Stromal cell of bone marrow (primary cell): ENCODE measurements around the gene TMED7.

Experiments
- DNase-seq: peaks from one replicate; pipeline ENCODE4 v3.0.0-alpha.2; 2012; ENCODE audit warnings: low read depth

TMED7 gene

DNA sequence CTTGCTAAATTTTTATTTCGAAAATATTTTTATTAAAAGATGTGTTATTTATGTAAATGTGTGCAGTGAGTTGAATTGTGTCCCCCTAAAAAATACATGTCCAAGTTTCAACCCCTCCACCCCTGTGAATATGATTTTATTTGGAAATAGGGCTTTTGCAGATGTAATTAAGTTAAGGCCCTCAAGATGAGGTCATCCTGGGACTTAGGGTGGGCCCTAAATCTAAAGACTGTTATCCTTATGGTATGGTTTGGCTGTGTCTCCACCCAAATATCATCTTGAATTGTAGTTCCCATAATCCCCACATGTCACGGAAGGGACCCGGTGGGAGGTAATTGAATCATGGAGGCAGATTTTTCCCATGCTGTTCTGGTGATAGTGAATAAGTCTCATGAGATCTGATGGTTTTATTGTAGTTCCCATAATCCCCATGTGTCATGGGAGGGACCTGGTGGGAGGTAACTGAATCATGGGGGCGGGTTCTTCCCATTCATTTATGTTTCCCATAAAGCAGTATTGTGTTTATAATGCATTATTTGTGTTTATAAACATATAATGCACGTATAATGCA, 1.5 kb upstream of the TMED7 start:
- no peak for DNase-seq

DNA sequence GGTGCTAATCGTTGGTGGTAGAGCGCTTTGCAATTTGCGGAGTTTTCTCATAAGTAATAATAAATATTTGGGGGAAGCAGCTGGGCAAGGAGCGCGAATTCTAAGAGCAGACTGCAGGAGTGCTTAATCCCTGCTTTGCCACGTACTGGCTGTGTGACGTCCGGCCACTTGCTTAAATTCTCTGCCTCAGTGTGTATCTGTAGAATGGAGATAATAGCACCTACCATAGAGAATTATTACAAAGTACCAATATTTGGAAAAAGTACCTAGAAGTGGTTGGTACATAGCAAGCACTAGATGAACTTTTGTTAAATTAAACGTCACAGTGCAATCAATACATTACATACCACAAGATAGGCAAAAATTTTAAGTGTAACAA, 598 bp upstream of the TMED7 start:
- no peak for DNase-seq

DNA sequence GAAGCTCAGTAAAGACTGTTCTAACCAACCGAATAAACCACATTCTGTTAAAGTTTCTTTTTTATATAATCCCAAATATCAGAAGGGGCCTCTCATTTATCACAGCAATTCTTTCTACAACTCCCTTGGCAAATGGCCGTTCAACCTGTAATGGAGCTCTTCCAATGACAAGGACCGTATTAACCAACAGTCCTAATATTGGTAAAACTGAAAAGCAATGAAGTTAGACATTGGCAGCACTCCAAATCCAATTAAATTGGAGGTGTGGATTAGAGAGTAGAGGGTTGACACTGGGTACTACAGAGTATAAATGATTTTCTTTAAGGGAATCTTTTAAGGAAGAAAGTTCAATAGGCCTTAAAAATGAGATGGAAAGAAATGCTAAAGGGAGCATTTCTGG, 842 bp downstream of the TMED7 start:
- no peak for DNase-seq

DNA sequence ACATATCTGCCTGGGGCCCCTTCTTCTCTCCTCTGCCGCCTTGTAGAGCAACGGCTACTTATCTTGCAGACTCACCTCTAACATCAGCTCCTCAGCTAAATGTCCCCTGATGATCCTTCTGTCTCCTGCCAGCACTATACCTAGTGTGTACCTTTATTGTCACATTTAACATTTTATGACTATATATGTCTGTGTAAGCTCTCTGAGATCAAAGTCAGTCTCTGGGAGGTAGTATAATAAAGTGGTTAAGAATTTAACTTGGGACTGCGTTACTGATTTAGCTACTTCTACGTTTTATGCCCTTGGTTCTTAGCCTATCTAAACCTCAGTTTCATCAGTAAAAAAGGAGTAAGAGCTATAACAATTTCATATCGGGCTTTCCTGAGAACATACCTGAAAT, 2.2 kb downstream of the TMED7 start:
- no peak for DNase-seq

DNA sequence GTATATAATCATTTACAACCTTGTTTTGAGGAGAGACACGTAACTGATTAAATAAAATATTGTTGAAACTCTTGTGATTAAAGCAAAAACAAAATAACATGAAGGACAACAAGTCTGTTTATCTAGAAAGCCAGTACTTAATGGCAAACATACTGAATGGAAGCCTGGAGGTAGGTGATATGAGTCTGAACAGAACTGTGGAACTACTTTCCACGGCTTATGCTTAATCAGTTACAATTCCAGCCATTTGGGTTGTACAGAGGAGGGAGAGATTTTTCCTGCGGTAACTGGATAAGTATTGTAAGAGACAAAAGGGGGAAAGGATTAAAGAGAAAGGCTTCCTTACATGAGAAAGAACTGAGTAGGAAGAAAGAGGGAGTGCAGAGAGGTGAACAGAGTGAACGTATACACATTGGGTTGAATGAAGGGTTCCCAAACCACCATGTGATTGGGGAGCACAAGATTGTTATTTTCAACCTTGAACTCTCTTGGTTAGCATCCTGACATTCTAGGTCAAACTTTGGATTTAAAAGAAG, 4.4 kb downstream of the TMED7 start:
- DNase-seq, result no peak

DNA sequence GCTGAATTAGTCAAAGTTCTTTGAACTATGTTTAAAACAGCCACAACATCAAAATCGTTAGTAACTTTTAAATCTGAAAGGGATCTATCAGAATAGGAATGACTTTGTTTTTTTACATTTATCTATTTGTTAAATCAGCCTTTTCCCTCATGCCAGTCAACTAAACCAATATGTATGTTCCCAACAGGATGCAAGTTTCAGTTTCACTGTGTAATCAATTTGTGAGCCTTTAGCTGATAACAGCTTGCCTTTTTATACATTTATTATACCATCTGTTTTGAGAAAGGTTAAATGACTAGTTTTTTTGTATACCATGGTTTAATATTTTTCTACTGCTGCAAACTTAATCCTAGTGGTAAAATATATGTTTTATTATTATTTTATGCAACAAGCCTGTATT, 8.9 kb downstream of the TMED7 start:
- no peak for DNase-seq

DNA sequence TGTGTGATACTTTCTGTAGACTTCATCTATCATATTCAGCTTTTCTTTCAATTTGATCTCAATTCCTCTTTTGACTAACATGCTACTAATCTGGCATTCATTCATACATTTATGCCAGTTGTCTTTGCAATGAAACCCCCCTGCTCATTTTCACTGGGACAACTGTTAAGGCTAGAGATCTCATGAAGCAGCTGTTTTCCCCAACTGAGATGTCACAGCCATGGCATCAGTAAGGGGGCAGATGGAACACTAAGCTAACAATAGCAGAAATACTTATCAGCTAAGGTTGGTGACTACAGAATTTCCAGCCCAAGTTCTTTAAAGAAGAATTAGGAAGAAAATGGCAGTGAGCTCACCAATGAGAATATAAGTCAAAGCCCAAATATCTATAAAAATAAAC, 9.4 kb downstream of the TMED7 start:
- DNase-seq, result no peak

DNA sequence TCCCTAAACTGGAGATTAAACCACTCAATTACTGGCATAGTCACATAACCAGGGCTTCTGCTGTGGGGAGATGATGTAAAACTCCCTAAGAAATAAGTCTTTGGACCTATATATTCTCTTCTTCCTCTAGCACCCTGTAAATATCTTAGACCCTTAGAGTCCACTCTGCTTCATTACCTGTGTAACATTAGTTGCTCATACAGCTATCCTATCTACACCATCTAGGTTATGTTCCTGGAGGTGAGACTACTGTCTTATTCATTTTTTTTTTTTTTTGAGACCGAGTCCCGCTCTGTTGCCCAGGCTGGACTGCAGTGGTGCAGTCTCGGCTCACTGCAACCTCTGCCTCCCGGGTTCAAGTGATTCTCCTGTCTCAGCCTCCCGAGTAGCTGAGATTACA, 14.0 kb downstream of the TMED7 start:
- DNase-seq, result no peak

DNA sequence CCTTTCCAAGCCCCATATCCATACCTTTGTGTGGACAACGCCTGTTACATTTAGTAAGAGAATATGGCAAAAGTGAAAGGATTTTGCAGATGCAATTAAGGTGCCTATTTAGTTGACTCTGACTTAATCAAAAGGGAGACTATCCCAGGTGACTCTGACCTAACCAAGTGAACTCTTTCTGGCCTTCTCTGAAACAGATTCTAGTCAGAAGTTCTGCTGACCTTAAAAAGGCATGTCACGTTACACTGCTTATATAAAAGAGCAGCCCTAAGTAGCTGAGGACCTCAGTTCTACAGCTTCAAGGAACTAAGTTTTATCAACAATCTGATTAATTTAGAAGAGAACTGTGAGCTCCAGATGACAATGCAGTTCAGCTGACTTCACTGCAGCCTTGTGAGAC, 17.9 kb downstream of the TMED7 start:
- DNase-seq, result no peak

DNA sequence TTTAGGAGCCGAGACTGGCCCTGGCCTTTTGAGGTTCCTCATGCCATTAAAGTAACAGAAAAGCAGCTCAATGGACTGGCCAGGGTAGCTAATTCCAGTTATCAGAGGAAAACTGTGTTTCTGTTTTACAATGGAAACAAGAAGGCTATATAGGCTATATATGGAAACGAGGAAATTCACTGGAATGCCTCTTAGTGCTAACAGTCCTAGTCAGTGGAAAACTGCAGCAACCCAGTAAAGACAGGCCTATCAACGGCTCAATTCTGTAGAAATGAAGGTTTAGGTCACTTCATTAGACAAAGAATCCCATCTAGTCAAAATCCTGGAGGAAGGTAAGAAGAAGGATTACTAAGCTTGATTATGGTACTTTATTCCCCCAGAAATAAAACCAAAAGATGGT, 20.4 kb downstream of the TMED7 start:
- DNase-seq, result no peak

DNA sequence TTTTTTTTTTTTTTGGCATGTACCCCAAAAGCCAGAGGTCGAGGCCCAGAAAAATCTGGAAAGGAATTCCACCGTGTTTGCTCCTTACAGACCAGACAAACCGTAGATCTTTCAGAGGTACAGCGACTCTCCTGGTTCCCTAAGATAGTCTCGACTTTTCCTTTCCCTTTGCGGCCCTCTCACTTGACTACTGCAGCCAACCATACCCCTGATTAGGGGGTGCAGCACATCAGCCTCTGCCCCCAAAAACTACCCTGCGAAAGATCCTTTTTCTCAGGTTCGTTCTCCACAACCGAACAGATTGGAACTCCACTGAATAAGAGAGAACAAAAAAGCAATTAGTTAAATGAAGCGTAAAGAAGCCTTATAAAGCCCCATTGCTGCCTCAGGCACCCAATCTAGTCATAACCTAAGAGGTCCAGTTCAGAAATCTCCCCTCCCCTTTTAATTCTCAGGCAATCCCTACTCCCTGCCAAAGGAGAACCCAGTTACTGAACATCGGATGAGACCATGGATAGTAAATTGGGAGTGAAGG, 23.2 kb downstream of the TMED7 start:
- no peak for DNase-seq

DNA sequence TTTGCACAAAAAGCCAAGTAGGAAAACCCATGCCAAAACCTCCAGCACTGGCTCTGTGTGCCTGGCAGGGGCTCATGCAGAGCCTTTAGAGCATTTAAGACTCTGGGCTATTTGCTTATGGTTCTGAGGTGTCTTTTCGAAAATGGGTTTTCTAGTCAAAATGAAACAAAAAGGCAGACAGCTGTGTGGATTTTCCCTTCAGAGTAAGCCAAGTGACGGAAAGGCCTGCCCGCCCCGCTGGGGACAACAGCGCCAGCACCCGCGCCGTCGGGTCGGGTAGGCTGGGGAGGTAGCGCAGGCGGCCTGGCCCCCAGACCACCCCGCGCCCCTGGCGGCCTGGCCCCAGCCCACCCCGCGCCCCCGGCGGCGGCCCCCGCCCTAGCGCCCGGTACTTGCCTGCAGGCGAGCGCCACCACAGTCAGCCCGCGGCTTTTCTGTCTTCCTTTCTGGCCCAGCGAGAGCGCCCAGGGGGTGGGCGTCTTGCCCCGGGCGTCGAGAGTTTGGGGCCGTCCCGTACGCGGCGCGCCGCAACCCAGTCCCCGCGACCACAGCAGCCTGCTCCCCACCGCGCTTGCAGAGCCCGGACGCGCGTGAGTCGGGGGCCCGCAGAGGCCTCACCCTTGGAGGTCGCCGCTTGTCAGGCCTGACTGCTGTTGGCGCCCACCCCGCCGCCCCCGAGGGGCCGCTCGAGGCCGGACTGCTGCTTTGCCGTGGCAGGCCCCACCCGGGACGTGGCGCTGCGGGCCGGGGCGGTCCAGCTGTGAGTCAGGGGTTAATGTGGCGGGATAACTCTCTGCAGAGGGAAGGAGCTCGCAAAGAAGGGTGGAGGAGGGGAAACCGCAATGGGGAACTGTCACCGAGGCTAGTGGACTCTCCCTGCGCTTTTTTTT, 23.9 kb downstream of the TMED7 start, which contains the start of gene TICAM2:
TICAM2 (minus strand) TSS at position 779 of the 890 bp plus-strand sequence. CDS start 21,223 bp downstream, outside the sequence.
- peak; percentile 63 for DNase-seq

DNA sequence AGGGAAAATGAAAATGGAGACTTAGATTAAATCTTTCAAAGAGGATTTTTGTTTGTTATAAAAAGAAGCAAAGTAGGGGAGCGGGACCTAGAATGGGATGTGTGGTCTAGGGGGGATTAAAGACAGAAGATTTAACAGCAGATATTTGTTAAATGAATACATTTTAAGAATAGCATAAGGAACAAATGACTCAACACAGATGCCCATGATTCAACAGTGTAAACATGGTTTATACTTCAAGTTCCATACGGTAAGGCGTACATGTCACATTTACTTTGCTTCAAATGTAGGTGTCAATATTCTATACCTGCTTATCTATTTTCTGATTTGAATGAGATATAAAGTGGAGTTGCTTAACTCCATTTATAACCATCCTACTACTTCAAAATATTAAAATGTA, 25.1 kb downstream of the TMED7 start:
- DNase-seq, result no peak

DNA sequence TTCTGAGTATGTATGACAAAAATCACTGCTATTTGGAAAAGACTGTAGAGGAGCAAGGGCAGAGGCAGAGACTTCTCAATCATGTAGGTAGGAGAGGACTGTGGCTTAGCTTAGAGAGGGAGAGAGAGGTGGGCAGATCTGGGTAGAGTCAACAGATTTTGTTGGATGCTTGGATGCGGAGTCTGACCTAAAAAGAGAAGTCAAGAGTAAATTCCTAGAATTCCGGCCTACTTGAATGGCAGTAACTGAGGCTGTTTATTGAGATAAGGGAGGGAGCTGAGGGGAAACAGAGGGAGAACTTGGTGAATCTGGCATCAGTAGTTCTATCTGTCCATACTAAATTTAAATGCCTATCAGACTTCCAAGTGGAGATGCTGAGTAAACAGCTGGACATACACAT, 25.9 kb downstream of the TMED7 start:
- no peak for DNase-seq

DNA sequence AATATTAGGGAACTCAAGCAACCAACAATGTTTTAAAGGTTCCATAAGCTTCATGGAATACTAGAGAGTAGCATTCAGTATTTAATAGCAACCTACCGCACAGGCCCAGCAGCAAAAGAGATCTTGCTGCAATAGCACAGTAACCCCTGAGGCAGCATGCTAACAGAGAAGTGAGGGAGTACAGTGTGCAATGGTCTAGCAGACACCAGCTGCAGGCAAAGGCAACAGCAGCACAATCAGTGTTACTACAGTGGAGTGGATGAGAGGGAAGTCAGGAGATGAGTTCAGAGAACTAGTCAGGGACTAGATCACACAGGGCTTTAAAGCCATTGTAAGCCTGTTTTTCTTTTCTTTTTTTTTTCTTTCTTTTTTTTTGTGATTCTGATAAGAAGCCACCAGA, 26.3 kb downstream of the TMED7 start:
- peak; percentile 27 for DNase-seq

DNA sequence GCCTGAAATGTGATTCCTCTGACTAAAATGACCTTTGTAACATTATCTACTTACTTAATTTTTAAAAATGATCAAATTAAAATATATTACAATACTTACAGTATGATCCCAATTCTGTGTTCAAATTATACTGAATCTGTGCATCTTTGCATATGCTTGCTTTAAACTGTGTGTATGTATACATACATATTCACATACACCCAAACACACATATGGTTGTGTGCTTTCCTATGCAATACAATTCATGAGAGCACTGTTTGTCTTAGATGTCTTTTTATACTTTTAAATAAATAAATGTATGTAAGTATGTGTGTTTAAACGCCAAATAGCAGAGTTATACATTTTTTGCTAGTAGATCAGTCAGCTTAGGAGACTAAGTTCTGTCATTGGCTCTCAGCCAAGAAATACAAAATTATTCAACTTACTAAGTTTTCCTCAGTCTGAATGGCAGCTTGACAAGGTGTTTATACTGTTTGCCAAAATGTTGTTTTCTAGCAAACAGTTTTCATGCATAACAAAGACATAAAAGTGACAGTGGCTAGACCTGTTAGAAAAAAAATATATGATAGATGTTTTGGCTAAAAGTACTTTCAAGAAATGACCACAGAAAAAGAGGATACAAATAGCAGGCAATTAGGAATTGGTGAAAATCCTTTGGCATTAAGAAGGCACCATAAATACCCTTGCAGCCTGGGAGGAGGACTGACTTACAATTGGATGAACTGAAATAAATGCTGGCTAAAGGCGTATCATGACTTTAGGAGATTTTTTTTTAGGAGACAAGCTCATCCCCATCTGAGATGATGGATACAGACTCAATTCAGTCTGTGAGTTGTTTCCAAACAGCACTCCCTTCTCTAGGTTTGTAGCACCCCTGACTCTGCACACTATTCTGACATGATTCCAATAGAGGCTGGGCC, 31.4 kb downstream of the TMED7 start:
- peak; percentile 19 for DNase-seq

DNA sequence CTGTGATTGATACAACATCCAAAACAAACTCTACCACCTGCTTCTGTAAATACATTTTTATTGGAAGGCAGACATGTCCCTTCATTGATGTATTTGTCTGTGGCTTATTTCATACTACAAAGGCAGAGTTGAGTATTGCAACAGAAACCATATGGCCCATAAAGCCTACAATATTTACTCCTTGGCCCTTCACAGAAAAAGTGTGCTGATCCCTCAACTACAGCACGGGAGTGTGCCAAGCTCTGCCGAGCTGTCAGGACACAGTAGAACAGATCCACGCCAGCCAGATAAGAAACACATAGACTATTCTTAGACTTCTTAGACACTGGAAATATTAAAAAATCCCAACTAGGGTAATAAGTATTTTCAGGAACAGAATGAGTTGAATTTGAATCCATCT, 36.8 kb downstream of the TMED7 start:
- DNase-seq, result no peak

DNA sequence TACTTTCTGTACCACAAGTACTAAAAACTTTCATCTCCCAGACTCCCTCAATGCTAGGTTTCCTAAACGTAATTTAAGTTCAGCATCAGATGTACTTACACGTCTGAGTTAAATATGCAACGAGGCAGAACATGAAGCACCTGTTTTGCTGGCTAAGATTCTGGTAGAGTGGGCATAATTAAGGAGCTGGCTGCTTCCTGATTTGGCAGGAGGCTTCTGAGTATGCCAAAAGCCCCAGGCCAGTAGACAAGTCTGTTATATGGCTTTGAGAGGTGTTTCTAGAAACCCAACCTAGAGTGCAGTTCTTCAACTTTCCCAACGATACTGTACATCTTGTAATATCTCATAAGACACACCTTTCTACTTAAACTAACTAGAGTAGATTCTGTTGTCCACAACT, 37.2 kb downstream of the TMED7 start:
- no peak for DNase-seq

DNA sequence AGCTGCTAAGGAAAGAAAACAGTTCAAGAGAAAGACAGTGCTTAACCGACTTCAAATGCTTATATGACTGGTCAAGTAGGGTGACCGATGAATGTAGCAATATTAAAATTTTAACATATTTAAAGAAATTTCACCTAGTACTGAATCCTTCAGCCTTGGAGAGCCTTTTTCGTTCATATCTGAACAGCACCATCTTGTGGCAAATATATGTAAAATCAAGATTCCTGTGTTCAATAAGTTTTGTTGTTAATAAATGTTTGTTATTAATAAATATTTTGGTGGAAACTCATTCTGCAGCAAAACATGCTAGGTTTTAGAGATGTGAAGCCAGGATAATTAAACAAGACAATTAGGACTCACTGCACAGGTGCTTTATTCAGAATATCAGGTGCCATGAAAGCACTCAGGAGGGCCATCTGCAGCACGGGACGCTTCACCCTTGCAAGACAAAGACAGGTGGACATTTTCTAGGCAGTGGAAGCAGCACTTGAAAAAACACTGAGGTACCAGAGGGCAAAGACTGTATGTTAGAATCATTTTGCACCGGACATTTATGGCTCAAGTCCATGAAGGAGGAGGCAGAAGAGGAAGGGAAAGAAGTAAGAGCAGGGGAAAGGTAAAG, 39.2 kb downstream of the TMED7 start:
- peak; percentile 21 for DNase-seq

DNA sequence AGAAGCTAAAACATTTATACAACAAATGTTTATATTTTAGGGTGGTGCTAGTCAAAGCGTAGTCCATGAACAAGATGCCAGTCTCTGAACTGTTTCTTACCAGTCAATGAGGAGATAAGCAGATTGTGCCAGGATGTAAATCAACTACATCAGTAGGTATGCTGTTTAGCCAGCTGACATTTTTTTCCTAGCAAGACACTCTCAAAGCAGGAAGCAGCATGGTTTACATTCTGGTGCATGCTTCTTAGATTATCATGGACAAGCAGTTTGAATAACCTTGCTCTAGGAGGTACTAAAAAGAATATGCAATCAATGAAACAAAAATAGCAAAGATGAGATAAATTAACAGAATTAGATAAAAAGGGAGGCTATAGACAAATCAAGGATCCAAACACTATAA, 40.6 kb downstream of the TMED7 start:
- no peak for DNase-seq

DNA sequence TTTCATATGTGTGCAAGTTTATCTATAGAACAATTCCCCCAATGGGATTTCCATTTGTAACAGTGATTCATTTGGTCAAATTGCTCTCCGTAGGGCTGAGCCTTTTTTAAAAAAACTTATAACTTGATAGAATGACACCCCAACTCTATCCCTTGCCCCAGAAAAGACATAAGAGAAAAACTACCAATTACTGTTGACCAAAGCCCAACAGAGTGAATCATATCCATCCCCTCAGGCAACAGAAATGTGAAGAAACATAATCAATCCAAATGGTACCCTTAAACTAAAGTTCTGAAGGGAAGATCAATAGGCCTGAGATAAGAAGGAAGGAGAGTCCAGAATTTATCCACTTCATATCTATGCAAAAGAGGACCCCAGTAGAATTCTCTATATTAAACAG, 41.3 kb downstream of the TMED7 start:
- no peak for DNase-seq

DNA sequence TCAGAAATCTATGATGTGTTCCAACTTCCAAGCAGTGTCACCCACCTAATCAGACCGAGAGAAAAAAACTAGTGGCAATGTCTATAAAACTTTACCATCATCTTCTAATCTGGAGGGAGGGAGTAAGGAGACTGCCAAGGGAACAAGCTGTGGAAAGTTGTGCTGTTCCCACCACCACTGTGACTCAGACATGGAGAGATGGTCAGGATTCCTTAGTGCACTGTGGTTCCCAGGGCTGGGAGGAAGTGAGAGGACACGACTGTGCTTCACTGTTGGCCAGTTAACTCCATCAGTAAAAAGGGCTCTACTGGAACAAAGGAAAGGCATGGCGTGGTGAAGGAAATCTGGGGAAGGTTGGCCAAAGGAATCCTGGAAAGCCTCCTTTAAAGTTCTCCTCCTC, 42.4 kb downstream of the TMED7 start:
- DNase-seq, result peak; percentile 94
